HUES64 (cell line): ENCODE measurements around the gene AFAP1L1.

Source experiments
- H3K27ac ChIP-seq: 2 replicates; pipeline ENCODE4 v1.7.0; 2013; ENCODE audit warnings: low read depth, low read length, inconsistent platforms
- H3K27me3 ChIP-seq: 2 replicates; pipeline ENCODE4 v1.6.1; 2013; ENCODE audit warnings: mild to moderate bottlenecking, low read length; ENCODE audit not compliant: insufficient read depth
- H3K36me3 ChIP-seq: 2 replicates; pipeline ENCODE4 v1.6.1; 2013; ENCODE audit warnings: mild to moderate bottlenecking, low read length; ENCODE audit not compliant: insufficient read depth
- H3K4me1 ChIP-seq: 2 replicates; pipeline ENCODE4 v1.6.1; 2013; ENCODE audit warnings: mild to moderate bottlenecking, low read length, moderate library complexity; ENCODE audit not compliant: insufficient read depth
- H3K4me3 ChIP-seq: 2 replicates; pipeline ENCODE4 v1.5.1; 2013; ENCODE audit warnings: mild to moderate bottlenecking, low read length, moderate library complexity
- H3K9ac ChIP-seq: 2 replicates; pipeline ENCODE4 v1.6.1; 2013; ENCODE audit warnings: mild to moderate bottlenecking, low read depth, low read length
- H3K9me3 ChIP-seq: 2 replicates; pipeline ENCODE4 v1.6.1; 2013; ENCODE audit warnings: low read depth, low read length; ENCODE audit not compliant: insufficient read depth
- WGBS: fragments of 150-250, 120-280 bp; methylation state at CpG from one replicate; pipeline ENCODE4 v1.1.7; 2013; ENCODE audit warnings: missing lambda C conversion rate; 5-methylcytosine and 5-hydroxymethylcytosine counted together

Gene AFAP1L1

DNA sequence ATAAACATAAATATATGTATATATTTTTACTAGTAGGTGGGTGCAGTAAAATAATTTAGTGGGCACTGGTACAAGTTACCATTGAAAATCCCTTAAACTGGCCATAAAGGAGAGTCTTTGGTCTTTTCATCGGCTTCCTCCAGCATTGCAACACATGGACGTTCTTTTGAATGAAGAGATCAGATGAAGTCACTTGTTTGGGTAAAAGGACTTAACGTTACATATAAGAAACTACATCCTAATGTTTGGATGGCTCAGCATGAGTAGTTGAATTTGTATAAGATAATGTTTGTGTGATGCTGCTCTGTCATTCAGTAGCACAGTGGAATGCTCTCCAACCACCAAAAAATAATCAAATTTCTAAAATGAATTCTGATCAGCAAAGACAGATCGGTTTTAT lies 31.6 kb downstream of the AFAP1L1 start:
- Histone ChIP-seq H3K4me3 (no peak overlapping the region), H3K4me1 (no peaks in the 10 kb centered on the region), H3K27ac (no peak overlapping the region), H3K27me3 (no peaks in the 10 kb centered on the region), H3K9me3 (no peaks in the 10 kb centered on the region), H3K9ac (no peak overlapping the region), H3K36me3 (no peaks in the 10 kb centered on the region)
- WGBS: 97% methylated on average over 3 of the region's 4 CpGs

DNA sequence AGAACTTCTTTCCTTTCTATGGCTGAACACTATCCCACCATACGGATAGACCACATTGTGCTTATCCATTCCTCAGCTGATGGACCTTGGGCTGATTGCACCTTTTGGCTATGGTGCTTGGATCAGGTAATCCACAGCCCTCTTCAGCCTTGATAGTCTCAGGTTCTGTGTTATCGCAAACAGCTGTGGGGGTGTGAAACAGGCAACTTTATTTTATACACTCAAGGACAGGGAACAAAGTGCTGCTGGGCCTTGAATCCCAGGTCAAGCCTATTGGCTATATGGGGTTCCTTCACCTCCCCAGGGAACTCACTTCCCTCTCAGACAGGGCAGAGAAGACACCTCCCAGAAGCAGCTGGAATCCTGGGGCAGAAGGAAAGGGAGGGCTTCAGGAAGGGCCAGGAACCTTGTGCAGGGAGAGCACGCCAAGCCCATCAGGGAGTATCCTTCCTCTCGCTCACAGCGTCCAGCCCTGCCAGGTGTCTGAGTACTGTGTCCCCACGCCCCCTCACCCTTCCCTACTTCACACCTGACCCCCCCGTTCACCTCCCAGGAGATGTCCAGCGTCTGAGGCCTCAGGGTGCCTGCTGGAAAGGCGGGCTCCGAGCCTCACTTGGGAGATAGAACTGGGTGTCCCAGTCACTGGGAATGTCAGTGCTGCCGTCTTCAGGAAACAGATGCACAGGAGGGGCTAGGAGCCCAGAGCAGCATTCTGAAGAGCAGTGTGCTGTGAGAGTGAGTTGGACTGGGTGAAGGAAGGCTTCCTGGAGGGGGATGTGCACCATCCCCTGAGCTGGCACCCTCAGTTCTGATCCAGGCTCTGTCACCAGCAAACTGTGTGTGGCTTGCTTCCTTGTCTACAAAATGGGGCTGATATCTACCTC lies 32.8 kb downstream of the AFAP1L1 start:
- 88% methylated on average over 11 of the region's 11 CpGs for WGBS
- Histone ChIP-seq H3K4me1 (no peaks in the 10 kb centered on the region), H3K9ac (no peak overlapping the region), H3K36me3 (no peaks in the 10 kb centered on the region), H3K9me3 (no peaks in the 10 kb centered on the region), H3K4me3 (no peak overlapping the region), H3K27me3 (no peaks in the 10 kb centered on the region), H3K27ac (no peak overlapping the region)

DNA sequence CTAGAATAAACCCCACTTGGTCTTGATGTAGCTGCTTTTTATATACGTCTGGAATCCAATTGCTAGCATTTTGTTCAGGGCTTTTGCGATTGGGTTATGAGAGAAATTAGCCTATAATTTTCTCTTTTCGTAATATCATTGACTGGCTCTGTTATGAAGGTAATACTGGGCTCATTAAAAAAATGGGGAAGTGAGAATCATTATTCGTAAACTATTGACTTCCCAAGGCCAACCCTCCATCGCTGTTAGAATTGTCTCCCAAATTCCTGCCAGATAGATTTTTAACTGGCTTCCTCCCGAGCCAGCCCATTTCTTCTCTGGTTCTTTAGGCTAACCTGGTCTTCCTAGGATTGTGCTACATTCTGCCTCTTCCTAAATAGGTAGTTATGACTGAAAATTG lies 37.7 kb downstream of the AFAP1L1 start:
- Histone ChIP-seq H3K9me3 (no peaks in the 10 kb centered on the region), H3K4me3 (no peak overlapping the region), H3K27ac (no peak overlapping the region), H3K36me3 (no peaks in the 10 kb centered on the region), H3K27me3 (no peaks in the 10 kb centered on the region), H3K9ac (no peak overlapping the region), H3K4me1 (peaks cover 9% of the 10 kb centered on the region; the same call in 1 of the 2 replicates)
- 97% methylated on average over 6 of the region's 6 CpGs for WGBS

GRCh38 chr5:149310488-149310887 lies 38.8 kb downstream of the AFAP1L1 start:
- Histone ChIP-seq H3K4me1 (peaks cover 9% of the 10 kb centered on the region; the same call in 1 of the 2 replicates), H3K9me3 (no peaks in the 10 kb centered on the region), H3K27ac (no peak overlapping the region), H3K4me3 (no peak overlapping the region), H3K27me3 (no peaks in the 10 kb centered on the region), H3K36me3 (no peaks in the 10 kb centered on the region), H3K9ac (no peak overlapping the region)
- WGBS: 94% methylated on average over 4 of the region's 4 CpGs

- Histone ChIP-seq H3K9me3 (no peaks in the 10 kb centered on the region), H3K27ac (no peak overlapping the region), H3K27me3 (no peaks in the 10 kb centered on the region), H3K9ac (no peak overlapping the region), H3K36me3 (no peaks in the 10 kb centered on the region), H3K4me3 (no peak overlapping the region), H3K4me1 (peaks cover 9% of the 10 kb centered on the region; the same call in 1 of the 2 replicates)
- 66% methylated on average over 10 of the region's 10 CpGs for WGBS
These were observed 39.4 kb downstream of the AFAP1L1 start for GRCh38 chr5:149310947-149311658.

GRCh38 chr5:149313151-149313841 lies 41.6 kb downstream of the AFAP1L1 start:
- Histone ChIP-seq H3K27me3 (no peaks in the 10 kb centered on the region), H3K4me3 (no peak overlapping the region), H3K4me1 (peaks cover 9% of the 10 kb centered on the region; the same call in 1 of the 2 replicates), H3K9me3 (no peaks in the 10 kb centered on the region), H3K27ac (no peak overlapping the region), H3K9ac (no peak overlapping the region), H3K36me3 (no peaks in the 10 kb centered on the region)
- WGBS: 94% methylated on average over 5 of the region's 6 CpGs

GRCh38 chr5:149314571-149315111 lies 43.0 kb downstream of the AFAP1L1 start:
- WGBS: 93% methylated on average over 4 of the region's 4 CpGs
- no peaks in the 10 kb centered on the region for H3K36me3 ChIP-seq
- H3K9ac ChIP-seq: no peak overlapping the region
- H3K9me3 ChIP-seq: no peaks in the 10 kb centered on the region
- no peak overlapping the region for H3K27ac ChIP-seq
- H3K4me1 ChIP-seq: peaks cover 9% of the 10 kb centered on the region; the same call in 1 of the 2 replicates
- H3K4me3 ChIP-seq: no peak overlapping the region
- no peaks in the 10 kb centered on the region for H3K27me3 ChIP-seq

DNA sequence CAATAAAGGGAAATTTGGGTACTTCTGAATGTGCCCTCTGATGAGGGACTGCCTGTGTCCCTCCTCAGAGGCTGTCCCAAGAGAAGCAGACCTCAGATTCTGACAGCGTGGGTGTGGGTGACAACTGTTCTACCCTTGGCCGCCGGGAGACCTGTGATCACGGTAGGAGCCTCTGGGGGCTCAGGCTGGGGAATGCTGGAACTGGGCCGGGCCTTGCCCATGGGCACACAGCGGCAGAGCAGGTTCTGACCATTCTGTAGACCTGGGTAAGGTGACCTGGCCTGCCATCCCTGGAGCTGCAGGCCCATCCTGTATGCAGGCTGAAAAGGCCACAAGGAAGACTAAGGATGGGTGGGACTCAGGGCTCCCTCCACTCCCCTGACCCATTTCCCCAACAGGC lies 44.1 kb downstream of the AFAP1L1 start:
- 93% methylated on average over 6 of the region's 6 CpGs for WGBS
- no peak overlapping the region for H3K9ac ChIP-seq
- H3K27me3 ChIP-seq: no peaks in the 10 kb centered on the region
- no peaks in the 10 kb centered on the region for H3K9me3 ChIP-seq
- no peak overlapping the region for H3K4me3 ChIP-seq
- peaks cover 9% of the 10 kb centered on the region; the same call in 1 of the 2 replicates for H3K4me1 ChIP-seq
- H3K27ac ChIP-seq: no peak overlapping the region
- no peaks in the 10 kb centered on the region for H3K36me3 ChIP-seq

GRCh38 chr5:149317281-149318048 lies 45.8 kb downstream of the AFAP1L1 start:
- H3K4me3 ChIP-seq: no peak overlapping the region
- 88% methylated on average over 14 of the region's 14 CpGs for WGBS
- no peak overlapping the region for H3K9ac ChIP-seq
- no peaks in the 10 kb centered on the region for H3K27me3 ChIP-seq
- H3K9me3 ChIP-seq: no peaks in the 10 kb centered on the region
- H3K4me1 ChIP-seq: no peaks in the 10 kb centered on the region
- no peaks in the 10 kb centered on the region for H3K36me3 ChIP-seq
- no peak overlapping the region for H3K27ac ChIP-seq

GRCh38 chr5:149319174-149319573 lies 47.5 kb downstream of the AFAP1L1 start:
- Histone ChIP-seq H3K9ac (no peak overlapping the region), H3K9me3 (no peaks in the 10 kb centered on the region), H3K4me1 (no peaks in the 10 kb centered on the region), H3K36me3 (no peaks in the 10 kb centered on the region), H3K27ac (no peak overlapping the region), H3K27me3 (no peaks in the 10 kb centered on the region), H3K4me3 (no peak overlapping the region)
- 98% methylated on average over 3 of the region's 3 CpGs for WGBS
